GM19324 (cell line): ENCODE data around the gene COX20.
"Not testable (repeated sequence)": the region's sequence is repeated elsewhere in the genome, so short reads cannot be mapped to it uniquely, and the experiment has no call there.

ENCODE experiments used
- ATAC-seq: cut with Tn5 transposase; IDR thresholded peaks from one replicate; pipeline ENCODE4 v1.9.1; 2021; ENCODE audit warnings: mild to moderate bottlenecking, moderate library complexity; ENCODE audit not compliant: unreplicated experiment, low FRiP score

COX20 gene

DNA sequence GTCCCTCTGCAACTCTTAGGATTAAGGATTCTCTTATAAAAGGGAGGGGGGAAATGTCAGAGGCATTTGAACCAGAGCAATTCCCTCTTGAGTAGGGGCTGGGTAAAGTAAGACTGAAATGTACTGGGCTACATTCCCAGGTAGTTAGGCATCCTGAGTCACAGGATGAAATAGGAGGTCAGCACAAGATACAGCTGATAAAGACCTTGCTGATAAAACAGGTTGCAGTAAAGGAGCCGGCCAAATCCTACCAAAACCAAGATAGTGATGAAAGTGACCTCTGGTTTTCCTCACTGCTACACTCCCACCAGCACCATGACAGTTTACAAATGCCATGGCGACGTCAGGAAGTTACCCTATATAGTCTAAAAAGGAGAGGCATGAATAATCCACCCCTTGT is 14.3 kb upstream of the COX20 start:
- no peak for ATAC-seq

DNA sequence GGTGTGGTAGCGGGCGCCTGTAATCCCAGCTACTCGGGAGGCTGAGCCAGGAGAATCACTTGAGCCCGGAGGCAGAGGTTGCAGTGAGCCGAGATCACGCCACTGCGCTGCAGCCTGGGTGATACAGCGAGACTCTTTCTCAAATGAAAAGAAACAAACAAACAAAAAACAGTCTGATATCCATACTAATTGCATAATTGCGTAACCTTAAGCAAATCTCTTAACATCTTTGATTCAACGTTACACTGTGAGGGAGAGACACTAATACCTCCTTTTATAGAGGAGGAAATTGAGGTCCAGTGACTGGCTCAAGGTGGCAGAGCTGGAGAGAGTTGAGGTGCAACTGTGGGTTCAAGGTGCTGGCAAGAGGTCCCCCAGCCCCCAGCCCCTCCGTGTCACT is 12.6 kb upstream of the COX20 start:
- no peak for ATAC-seq

DNA sequence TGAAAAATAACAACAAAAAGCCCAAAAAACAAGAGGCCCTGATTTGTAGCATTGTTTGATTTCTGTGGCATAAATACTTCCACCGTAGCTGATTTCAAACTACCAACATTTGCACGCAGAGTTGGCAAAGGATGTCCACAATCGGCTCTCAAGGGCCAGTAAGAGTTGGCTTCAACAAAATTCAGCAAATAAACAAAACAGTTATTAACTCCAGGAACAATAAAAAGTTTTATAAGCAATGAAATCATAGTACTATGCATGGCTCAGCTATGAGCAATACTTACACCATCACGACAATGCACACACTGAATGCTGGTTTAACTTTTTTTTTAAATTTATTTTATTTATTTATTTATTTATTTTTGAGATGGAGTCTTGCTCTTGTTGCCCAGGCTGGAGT is 8.7 kb upstream of the COX20 start:
- no peak for ATAC-seq

DNA sequence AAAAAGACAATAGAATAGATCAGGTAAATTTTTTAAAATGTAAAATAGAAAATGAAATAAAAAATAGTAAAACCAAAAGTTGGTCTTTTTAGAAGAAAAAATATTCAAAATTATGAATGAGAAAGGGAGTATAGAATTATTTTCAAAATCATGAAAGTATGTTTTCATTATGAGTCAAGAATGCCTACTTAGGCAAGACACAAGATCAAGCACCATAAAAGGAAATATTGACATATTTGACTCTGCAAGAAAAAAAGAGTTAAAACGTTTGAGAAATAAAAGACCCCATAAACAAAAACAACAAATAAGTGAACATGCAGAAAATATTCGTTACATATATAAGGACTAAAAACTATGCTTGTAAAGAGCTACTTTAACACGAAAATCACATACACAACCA is 4.8 kb upstream of the COX20 start:
- no peak for ATAC-seq

DNA sequence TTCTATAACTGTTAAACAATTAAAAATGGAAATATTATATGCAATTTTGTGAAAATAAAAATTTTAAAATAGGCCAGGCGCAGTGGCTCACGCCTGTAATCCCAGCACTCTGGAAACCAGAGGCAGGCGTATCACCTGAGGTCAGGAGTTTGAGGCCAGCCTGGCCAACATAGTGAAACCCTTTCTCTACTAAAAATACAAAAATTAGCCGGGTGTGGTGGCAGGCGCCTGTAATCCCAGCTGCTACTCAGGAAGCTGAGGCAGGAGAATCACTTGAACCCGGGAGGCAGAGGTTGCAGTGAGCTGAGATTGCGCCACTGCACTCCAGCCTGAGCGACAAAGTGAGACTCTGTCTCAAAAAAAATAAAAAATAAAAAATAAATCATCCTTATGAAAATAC is 2.2 kb upstream of the COX20 start:
- not testable (repeated sequence) for ATAC-seq

DNA sequence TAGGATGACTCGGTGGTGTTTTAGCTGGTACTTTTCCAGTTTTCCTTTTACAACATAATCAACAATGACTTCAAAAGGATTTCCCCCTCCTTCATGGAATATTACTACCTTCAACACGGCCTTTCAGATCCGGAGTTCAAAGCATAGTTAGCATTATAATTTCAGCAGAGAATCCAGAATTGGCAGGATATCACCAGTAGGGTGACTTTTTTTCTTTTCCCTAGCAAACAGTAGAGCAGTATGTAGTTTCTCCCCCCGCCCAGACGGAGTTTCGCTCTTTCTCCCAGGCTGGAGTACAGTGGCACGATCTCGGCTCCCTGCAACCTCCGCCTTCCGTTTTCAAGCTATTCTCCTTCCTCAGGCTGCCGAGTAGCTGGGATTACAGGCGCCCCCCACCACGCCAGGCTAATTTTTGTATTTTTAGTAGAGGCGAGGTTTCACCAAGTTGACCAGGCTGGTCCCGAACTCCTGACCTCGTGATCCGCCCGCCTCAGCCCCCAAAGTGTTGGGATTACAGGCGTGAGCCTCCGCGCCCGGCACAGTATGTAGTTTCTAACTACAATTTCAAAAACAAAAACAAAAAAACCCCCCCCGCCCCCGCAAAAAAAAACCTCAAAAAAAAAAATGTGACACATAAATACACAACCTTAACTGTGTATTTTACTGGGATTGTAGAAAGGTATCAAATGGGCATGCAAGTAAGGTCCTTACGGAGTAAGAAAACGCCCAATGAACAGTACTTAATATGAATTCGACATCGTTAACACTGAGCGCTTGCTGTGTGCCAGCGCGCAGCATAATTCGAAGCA is 1.5 kb upstream of the COX20 start:
- peak; percentile 3 for ATAC-seq

DNA sequence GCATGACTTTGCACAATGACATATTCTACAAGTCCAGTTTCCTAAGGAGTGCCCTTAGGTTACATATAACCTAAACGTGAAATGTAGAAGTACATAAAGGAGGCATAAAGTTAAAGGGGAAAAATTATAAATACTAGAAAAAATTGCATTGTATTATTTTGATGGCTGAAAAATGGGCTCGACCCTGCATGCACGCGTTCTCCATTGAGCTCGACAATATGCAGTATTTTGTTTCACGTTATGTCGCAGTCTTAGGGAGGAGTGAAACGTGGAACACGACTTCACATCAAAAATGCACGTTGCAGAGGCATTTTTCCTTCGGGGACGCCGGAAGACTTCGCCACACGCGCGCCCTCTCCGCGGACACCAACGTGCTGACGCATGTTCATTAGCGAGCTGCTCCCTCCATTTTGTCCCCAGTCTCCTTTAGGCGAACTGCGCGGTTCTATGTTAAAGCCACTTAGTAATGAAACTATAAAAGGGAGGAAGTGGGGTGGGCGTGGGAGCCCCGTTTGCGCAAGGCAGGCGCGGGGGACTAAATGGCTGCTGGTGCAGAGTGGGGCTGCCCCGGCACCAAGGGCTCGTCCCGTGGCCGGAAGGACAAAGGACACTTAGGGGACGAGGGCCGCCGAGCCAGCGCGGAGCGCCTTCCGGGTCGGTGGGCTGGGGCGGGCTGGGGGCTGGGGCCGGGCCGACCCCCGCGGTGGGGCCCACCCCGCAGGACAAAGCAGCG is 749 bp upstream of the COX20 start:
- ATAC-seq, result peak; percentile 64

DNA sequence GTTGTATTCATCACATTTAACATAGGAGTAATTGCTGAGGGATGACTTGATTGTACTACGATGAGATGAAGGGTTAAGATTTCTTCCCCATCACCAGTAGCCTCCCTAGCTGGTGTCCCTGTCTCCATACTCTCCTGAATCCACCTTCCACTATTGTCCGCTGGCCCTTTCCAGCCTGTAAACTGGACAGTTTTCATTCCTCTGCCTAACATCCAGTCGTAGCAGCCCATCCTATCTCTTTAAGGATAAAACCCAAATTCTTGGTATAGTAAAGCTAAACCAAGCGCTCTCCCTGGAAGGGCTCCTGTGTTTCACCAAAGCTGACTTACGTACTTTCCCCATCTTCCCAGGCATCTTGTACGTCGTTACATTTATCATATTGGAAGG is 670 bp downstream of the COX20 start:
- ATAC-seq, result no peak

DNA sequence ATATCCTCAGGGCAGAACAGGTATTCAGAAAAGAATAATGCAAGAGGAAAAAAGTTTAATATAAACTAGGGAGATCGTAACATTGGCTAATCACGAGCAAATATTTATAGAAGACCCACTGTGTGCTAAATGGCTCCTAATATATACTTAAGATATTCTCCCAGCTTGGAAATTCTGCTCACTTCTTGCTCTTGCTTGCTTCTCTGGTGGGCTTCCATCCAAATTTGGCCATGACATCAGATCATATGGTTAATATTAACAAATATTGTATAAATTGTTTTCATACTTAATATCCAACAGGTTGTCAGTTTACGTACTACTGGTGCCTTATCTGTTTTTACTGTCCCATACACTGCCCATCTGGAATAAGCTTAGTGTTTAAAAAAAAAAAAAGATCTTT is 1.1 kb downstream of the COX20 start:
- ATAC-seq, result no peak

DNA sequence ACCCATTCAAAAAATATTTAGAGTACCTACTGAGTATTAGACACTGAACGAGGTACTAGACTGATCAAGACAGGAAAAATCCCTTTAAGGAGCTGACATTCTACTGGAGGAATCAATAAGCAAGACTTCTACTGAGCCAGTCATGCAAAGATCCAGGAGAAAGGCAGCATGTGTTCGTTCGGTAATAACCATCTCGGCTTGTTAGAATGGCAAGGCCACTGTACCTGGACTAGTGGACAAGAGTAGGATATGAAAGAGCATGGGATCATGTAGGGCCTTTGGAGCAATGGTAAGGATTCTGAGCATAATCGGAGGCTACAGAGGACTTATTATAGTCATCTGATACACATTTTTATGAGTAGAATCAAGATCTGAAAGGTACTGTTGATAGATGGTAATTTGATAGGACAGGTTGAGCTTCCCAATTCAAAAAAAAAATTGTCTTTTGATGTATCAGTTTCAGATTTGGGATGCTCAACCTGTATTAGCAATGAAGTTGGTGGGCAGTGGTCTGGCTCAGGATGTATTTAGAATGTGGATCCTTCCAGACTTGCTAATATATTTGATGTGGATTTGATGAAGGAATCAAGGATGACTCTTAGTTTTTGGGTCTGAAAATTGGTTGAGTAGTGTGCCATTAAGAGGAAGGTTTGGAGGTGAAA is 2.3 kb downstream of the COX20 start:
- ATAC-seq, result no peak

DNA sequence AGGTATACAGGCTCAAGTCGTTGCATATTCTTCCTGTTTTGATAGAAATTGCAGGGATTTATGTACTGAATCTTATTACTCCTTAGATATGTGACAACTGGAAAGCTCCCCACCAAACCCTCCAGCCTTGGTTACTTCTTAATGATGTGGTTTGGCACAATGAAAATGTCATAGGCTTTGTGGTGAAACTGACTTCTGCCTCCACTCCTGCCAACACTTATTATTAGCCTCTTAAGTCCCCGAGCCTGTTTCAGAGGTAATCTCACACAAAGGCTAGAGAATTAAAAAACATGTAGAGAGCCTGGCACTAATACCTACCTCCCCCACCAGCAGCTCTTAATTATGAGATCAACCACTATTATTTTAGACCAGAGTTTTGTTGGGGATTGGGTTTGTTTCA is 4.2 kb downstream of the COX20 start:
- ATAC-seq, result no peak

DNA sequence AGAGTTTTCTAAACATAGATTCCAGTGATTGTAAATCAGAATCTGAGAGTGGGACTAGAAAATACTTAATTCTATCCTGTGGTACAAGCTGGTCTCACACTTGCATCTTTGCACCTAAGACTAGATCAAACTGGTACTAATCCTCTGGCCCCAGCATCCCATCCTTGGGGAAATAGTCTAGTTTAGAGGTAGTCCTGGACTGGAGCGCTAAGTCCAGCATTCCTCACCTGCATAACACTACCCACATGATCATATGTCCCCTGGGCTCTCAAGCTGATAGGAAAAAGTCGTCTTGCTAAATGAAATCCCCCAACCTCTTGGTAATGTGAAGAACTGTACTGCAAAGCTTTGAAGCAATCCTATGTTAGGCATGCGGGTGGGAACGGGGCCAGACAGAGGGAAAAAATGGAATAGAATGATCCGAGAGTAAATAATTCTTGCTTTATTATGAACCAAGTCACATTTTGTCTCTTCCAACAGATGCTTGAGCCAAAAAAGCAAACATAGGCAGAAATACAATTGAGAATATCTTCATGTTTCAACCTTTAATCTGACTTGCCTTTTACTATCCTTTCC is 4.8 kb downstream of the COX20 start:
- ATAC-seq, result no peak

DNA sequence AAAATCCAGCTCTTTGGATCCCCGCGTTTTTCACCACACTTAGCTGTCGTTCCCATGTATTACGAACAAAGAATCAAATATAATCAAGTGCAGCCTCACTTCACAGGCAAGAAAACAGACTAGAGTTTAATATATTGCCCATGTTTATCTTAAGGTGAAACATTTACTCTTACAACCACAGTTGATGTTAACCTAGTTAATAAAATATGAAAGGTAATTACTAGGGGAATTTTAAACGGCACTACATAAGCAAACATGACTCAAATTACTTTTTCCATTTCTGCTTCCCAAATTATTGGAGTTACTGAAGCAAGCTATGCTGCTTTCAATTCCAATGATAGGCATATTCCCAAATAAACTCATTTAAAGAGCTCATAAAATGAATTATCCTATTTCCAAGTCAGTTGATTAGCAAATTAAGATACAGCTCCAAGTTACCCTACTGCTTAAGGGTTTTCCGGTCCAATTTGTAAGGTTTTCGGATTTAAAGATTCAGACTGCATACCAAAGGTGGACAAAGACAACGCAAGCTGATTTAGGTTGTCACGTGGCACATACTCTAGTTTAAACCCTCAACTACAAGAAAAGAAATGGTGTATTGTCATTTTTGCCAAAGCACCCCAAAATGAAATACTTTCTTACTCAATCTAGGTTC is 5.9 kb downstream of the COX20 start:
- ATAC-seq, result no peak

DNA sequence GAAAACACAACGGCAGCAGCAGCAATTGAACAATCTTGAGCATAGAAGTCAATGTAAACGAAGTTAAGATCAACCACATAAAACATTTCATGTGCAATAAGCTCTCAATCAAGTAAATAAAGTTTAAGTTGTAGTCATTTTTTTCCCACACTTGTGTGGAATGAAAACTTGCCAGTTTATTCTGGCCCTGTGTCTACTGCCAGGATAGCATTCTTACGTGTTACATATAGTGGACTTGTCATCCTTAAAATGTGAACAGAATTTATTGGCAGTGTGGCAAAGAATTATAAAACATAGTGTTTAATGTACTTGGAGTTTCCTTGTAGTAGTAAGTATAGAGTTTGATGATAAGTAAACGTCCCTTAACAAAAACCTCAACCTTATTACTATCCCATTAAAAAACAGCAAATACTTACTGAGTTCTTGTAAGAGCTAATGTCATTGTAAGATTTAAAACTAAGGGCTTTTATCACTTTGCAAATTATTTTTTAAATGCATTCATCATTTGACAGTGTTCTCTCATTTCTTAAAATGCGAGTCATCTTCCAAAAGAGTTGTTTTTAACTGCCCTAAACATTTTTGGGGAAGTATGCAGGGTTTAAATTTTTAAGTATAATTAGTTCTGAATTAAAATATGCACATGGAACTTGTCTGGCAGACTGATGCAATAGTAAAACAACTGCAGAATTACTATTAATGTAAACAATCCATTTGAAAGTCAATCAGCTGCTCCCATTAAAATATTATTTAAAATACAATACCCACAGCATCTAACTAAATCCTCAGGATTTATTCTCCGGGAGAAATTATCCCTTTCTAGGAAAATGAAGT is 7.9 kb downstream of the COX20 start:
- no peak for ATAC-seq

DNA sequence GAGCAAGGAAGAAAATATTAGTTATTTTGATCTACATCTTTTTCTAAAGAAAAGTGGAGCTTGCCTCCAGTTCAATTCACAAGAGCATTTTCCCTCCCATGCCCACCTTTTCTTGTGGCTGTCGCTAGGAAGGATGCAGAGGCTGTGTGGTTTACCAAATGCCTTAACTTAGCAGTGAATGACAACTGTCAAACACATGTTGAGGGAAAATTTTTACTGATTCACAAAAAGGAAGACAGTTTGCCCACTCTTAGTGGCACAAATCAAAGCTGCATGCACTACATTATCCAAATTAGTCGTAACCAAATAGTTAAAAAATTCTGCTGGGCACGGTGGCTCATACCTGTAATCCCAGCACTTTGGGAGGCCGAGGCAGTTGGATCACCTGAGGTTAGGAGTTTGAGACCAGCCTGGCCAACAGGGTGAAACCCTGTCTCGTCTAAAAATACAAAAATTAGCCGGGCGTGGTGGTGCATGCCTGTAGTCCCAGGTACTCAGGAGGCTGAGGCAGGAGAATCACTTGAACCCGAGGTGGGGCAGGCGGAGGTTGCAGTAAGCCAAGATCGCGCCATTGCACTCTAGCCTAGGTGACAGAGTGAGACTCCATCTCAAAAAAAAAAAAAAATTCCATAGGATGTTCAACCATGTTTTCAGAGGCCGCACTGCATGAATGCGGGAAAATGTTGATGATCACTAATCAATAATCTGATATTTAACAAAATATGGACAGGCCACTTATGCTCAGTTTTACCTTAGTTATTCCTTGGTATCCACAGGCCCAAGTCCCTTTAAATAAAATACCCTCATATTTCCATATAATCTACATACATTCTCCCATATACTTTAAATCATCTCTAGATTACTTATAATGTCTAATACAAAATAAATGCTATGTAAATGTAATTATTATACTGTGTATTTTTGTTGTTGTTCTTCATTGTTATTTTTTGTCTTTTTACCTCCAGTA is 9.0 kb downstream of the COX20 start:
- ATAC-seq, result no peak

DNA sequence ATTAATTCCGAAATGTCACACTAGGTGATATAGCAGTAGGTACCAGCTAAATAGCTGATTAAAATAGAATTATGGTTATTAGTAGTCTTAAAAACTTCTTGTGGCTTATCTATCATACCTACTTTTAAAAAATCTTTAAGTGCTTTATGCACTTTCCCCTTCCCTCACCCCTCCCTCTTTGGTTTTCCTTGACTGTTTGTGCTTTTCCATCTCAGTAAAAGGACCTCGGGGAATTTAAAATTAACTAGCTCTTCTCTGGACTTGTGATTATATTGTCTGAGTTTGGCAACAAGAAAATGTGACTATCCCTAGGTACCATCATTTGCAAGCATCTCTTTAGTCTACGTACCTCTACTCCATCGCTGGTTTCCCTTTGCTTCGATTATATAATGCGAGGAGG is 11.2 kb downstream of the COX20 start:
- ATAC-seq, result no peak

DNA sequence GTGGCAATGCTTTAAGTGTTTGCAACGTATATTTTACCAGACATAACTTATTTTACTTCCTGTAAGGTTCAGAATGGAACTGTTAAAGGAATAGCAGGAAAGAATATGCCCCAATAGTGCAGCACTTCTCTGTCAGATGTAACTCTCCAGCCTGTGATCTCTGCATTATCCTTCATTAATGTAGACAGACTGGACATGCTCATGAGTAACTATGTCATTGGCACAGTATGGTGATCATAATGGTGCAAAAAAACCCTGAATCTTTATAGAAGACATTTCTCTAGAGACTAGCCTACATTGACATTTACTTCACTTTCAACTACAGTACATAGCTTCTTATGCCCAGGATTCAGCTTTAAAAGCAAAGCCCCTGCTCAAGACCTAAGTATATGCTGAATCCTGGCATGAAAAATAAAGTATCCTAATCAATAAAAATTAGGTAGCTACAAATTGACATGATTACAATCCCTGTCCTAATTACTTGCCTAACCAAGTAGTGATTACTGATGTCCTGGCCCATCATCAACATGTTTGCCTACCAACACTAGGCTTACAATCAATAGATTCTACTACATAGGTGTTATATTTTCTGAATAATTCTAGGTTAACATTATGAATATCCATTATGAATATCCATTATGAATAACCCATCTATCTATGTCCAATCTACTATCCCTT is 13.9 kb downstream of the COX20 start:
- no peak for ATAC-seq
